Lower leg skin (tissue), 3 donors: ENCODE results near the gene SOX6.

Experiments
- CTCF ChIP-seq, 3 donors: fragments of 450-650 bp; IDR thresholded peaks; one replicate each; pipeline ENCODE4 v1.5.1; 2016; ENCODE audit warnings: antibody characterized with exemption in 3 of 3, mild to moderate bottlenecking in 3 of 3, moderate library complexity in 2 of 3
- POLR2A ChIP-seq, 2 donors: fragments of 450-650 bp; IDR thresholded peaks; one replicate each; pipeline ENCODE4 v1.6.1; 2016 to 2017; ENCODE audit warnings: antibody characterized with exemption in 2 of 2, mild to moderate bottlenecking in 1 of 2, moderate library complexity in 1 of 2

DNA sequence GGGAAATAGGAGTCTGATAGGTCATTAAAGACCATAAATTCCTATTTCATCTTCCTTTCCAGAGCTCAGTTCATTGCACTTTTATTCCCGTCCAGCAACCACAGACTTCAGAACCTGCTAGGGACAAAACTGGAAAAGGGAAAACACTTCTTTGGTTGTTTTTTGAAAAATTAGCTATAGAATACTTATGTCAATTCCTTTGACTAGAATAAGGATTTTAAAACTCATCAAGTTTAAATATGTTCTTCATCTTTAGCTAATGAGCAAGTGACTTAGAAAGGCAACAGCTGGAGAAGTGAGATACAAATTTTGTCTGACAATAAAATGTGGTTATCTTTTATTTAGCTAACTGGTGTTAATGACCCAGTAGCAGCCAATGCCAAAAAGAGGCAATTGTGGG, 206.9 kb downstream of the SOX6 start:
- TF ChIP-seq POLR2A (IDR thresholded peaks at IDR 0.05) = no peak
- no peak for TF ChIP-seq CTCF (IDR thresholded peaks at IDR 0.05)
